Glomerular visceral epithelial cell (primary cell): ENCODE measurements around the gene NECTIN1.

Source experiments
- DNase-seq: peaks from one replicate; pipeline ENCODE4 v3.0.0-alpha.2; 2016; ENCODE audit errors: extremely low spot score

NECTIN1 gene

DNA sequence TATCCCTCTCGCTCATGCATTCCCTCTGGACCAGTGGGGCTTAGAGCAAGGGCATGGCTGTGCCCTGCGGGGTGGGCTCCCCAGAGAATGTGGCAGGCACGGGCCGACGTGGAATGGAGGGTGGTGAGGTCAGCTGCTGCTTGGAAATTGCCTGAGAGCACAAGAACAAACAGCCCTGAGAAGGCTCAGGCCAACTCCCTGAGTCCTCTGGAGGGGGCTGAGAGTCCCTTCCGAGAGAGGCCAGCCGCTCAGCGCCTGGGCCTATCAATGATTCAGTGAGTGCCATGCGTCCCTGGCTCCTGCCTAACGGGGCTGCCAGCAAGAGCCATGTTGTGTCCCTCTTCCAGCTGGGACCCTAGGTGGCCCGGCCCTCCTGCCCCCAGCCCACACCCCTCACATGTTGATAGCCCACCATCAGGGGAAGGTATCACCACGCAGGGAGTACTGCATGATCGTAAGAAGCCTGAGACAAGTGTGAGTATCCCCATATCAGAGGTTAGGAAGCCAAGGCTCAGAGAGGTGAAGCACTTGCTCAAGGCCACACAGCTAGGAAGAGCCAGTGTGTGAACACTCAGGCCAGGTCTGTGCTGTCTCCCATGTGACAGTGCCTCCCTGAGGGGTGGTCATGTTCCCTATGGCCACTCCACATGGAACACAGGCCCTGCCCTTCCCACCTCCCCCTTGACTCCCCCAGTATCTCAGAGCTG lies 55.8 kb downstream of the NECTIN1 start:
- no peak for DNase-seq

DNA sequence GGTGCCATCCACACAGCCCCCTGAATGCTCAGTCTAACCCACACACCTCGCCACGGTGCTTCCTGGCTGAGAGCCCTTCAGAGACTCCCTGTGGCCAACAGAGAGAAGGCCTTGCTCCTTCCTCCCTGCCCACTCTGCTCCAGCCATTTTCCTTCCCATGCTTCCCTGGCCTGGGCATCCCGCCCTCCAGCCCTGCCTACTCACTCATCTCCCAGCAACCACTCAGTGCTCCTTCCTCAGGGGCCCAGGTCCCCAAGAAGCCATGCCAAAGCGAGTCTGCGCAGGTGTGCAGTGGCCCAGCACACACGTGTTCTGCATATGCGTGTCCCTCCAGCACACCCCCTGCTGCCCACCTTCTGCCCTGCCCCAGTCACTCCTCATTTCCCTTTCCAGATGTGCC lies 56.4 kb downstream of the NECTIN1 start:
- DNase-seq: no peak

DNA sequence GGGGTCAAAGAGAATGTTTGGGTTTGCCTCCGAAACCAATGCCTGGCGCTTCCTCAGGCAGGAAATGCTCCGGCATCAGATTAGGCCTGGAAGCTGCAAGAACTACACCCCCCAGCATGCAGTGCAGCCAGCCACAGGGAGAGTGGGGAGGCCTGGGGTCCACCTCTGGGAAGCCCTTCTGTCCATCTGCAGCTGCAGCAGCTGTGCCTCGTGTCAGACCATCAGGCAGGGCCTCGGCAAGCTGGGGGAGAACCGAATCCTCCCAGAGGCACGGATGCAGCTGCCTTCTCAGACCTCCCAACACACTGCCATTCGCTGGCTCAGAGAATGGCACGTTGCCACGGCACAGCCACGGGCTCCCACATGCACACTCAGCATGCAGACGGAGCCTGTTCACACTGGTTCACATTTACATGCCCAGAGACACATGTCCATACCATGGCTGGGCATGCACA lies 57.4 kb downstream of the NECTIN1 start:
- no peak for DNase-seq

DNA sequence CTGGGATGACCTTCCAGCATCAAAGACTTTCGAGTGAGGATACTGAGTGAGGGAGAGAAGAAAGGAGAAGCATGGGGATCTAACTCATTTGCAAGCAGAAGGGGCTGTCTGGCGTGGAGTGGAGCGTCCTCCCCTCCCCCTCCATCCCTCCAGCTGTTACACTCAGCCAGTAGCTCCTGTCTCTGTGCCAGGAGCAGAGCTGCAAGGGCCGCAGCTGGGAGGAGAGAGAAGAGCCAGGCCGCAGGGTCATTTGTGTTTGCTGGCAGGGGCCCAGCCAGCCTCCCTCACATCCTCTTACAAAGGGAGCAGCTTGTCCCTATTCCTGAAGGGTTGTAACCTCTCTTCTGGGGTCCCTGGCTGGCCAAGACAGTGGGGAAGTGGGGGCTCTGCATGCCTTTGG lies 57.9 kb downstream of the NECTIN1 start:
- DNase-seq: no peak

DNA sequence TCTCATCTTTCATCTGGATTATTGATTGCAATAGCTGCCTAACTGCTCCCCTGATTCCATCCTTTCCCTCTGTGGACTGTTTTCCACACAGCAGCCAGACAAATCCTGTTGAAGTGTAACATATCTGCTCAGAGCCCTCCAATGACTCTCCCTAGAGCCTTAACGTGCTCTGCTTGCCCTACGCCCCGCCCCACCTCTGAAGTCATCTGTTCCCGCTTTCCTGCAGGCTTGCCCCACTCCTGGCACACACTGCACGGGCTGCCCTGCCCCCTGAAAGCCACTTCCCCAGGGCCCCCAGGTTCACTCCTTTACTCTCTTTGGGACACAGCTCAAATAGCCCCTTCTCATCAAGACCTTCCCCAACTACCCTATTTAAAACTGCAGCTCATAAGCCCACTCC lies 59.5 kb downstream of the NECTIN1 start:
- DNase-seq: no peak

DNA sequence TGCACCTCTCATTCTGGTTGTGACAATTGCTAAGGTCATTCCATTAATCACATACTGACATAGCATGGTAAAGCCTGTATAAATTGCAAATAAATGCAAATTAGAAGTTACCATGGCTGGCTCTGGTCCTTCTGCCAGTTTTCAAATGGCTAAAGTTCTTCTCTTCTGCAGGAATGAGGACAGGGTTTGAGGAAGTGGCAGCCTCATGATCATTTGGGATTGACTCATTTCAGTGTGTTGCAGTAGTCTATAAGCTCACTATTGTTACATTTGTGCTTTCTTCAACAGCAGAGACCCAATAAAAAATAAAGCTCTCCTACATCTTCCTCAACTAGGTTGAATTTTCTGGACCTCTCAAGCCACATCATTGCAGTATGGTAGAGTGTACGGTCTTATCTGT lies 60.3 kb downstream of the NECTIN1 start:
- DNase-seq: no peak

DNA sequence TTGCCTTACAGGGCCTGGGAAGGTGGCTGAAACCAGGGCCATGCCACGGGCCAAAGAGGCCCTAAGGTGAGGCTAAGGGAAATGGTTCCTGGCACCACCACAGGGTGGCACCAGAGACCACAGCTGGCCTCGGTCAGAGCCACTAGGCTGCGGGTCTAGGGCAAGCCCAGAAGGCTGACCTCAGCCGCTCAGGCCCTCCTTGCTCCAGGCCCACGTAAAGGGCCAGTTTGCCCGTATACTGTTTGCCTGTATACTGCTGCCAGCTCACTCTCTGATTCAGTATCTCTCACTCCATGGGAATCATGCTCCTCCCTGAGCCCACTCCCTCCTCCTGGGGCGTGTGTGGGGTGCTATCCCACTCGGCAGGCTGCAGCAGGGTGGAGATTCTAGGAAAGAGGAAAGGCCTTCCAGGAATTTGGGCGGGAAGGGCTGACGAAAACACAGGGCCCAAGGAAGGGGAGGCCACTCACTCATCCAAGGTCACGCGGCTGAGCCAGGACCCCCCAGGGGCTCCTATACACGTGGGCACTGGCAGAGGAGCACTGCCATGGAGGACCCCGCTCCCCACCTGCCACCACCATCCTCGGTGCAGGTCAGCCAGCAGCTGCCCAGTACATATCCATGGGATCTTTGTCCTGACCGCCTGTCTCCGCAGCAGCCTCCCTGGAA lies 62.4 kb downstream of the NECTIN1 start:
- DNase-seq: peak; percentile 75

DNA sequence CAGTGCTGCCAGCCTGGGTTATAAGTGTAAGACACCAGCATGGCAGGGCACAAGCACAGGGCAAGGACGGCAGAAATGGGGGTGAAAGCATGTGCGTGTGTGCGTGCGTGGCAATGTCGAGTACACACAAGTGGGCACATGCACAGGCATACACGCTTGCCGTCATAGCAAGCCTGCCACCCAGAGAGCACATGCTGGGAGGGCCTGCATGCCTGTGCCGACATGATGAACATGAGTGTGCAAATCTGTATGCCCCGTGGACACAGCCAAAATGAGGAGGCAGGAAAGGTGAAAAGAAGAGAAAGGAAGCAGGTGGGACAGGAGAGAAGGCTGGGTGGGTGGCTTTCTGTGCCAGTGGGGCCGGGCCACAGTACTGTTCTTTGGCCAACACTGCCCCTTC lies 62.9 kb downstream of the NECTIN1 start:
- no peak for DNase-seq

DNA sequence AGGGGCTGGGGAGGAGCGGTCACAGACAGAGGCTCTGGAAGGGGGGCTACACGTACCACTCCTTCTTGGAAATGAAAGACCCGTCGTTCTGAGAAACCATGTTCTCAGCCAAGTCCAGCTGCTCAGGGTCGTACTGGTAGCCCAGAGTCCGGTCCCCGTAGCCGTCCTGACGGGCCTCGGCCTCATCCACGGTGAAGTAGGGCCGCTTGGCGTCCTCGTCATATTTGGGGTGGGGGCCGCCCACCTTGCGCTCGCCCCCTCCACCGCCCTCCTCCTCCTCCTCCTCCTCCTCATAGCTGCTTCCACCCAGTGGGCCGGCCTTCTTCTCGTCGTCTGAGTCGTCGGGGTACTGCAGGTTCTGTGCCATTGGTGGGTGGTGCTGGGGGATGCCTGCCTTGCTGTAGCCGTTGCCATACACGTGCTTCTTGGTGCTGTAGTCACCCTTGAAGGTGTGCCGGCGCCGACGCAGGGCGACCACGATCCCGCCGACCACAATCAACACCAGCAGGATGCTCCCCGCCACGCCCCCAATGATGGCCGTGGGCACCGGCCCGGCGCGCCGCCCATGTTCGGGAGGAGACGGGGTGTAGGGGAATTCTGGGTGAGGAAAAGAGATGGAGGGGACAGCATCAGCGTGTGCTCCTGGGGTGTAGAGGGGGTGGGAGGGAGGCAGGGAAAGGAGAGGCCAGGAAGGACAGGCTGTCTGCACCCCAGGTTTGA lies 64.1 kb downstream of the NECTIN1 start:
- no peak for DNase-seq

DNA sequence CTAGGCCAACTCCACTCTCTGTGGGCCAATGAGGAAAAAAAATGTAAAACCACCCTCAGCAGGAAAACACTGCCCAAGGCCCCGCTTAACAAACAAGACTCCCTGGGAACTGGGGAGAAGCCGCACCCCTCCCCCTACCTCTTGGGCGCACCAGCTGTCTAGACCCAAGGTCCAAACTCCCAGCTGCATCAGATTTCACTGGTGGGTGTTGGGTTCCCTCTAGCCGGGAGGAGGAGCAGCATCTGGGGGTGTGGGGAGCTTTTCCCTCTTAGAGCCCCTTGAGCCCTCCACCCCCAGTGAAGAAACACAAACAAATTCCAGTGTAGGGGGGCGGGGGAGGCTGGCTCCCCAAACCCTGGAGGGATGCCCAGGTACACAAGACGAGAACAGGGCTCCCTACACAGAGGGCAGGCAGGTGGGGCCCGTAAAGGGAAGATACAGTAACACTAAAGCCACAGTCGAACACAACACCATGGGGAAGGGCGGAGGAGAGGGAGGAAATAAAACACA lies 64.9 kb downstream of the NECTIN1 start:
- no peak for DNase-seq

DNA sequence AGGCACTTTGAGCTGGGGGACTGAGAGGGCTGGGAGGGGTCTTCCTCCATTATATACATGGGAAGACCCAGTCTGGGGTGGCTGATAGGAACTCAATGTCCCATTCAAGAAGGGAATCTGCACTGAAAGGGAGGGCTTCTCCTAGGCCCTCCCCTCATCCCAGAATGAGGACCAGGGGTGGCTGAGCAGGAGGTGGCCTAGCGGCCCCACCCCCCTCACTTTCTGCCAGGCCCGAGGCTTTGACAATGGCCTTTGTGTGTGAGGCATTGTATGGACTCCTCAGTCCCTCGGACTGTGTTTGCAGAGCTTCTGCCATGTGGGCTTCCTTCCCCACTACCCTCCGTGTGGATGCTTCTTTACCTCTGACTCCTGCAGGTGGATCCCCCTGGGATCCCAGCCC lies 65.7 kb downstream of the NECTIN1 start:
- DNase-seq: no peak

DNA sequence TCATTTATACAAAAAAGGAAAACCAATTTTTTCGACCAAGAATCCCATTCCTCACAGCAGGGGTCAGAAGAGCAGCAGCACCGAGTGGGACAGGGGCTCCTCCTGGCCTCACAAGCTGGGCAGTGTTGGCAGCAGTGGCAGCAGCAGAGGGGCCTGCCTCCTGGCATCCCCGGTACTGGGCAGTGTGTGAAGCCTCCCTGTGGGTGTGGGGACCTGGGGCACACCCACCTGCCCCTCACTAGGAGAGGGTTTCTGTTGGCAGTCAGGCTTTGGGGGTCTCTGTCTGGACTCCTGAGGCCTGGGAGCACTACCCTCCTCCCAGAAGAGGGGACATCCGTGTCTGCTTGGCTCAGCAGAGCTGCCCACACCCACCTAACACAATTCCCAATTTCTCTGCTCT lies 67.8 kb downstream of the NECTIN1 start:
- DNase-seq: no peak

DNA sequence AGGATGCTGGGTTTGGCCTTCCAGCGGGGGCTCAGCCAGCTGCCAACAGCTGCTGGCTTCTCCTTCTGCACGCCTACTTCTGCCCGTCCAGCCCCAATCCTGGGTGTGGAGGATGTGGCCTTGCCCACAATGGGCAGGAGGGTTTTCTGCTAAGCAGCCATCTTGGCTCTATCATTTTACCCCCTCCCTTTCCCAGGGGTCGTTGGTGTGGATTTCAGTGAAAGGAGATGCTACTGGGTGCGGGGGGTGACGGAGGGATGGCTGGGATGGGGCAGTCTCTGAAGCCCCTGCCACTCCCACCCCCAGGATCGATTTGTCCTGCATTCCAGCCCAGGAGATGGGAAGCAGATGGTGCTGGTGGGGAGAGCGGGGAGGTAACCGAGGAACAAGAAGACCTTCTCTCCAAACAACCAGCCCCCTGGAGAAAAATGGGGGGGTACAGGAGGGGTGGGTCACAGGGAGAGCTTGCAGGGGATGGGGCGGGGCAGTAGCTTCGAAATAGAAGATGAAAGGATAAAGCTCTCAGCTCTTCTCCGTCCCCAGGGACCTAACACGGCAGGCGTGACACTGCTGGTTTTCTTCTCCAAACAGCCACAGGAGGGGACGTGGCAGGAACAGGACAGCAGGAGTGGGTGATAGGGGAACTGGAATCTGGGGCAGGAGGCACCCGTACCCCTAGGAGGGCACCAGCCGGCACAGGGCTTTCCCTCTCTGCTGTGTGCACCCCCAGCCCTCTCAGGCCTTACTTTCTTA lies 68.9 kb downstream of the NECTIN1 start:
- DNase-seq: no peak

DNA sequence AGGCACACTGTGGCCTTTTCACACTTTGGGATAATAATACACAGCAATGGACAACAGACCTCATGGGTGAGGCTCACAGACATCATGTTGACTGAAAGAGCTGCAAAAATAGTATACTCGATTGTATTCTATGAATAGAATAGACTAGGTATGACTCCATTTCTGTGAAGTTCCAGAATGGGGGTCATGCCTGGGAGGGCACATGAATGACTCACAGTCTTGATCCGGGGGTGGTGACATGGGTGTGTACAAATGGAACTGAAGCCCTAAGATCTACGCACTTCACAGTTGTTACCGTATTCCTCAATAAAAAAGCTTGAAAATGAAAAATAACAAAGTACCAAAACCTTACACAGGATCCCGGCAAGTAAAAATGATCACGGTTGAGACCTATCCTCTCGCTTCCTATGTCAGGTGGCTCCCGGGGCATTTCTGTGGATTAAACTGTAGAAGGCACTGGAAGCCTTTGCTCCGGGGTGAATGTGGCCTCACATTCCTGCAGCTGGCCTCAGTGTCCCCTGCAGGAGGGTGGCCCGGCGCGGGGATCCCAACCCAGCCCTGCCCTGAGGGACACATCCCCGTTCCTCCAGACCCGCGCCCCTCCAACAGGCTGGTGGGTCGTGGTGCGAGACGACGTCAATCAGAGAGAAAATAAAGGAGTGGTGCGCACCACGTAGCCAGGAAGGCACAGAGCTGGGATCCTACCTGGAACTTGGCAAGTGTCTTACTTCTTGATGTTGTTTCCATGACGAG lies 75.9 kb downstream of the NECTIN1 start:
- no peak for DNase-seq

DNA sequence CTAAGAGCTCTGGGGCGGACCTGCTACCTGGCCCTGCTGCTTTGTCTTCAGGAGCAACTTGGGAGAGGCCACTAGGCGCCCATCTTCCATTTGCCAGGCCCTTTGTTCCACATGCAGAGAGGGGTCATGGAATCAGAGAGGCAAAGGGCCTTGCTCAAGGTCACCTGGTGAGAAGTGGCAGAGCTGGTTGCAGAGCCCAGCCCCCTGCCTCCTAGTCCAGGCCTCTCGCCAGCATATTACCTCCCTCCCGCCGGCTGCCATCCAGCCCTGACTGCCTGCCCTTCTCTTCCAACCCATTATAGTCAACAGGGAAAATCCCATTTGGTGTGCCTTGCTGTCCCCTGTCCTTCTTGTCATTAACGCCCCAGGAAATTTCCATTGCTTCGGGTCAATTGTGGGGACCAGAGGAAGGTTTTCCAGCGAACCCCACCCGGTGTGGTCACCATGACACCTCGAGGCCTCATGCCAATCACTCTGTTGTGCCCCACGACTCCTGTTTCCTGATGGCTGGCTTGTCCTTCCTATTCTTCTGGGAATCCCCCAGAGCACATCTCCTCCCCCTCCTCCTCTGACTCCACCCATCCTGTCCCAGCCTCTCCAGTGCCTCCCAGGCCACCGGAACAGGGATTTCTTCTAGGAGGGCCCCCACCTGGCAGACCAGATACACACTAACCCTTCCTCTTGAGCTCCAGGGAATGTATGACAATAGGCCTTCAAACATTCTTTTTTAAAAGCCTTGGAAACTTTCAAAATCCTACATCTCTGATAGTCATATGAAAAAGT lies 77.0 kb downstream of the NECTIN1 start:
- DNase-seq: no peak

DNA sequence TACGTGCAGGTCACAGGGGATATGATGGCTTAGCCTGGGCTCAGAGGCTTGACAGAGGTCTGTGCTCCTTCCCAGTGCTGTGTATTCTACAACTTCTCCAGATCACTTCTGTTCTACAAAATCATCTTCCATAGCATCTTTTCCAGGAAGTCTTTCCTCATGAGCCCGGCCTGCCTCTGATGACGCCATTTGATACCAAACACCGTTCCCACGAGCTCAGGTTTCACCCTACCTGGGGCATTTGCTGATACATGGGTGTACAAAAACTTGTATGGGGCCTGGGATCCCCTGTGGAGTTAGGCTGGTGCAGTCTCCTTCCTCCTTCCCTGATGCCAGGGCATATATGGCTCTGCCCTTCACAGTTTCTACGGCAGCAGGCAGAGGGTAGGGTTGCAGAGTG lies 78.7 kb downstream of the NECTIN1 start:
- no peak for DNase-seq

DNA sequence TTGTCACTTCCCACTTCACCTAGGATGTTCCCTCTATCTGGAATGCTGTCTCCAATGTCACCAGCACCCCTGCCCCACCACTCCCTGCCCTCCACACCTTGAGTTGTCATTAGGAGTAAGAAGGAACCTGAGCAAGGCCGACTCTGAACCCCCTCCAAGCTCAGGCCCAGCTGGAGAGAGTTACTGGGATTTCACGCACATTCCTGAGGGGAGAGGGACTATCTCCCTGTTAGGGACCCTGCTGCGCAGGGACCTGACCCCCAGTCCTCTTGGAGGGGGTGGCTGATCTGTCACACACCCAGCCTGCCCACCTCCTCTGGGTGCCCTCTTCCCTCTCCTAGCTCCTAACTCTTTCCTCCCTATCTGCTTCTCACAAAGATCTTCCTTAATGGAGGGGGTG lies 81.7 kb downstream of the NECTIN1 start:
- DNase-seq: no peak

DNA sequence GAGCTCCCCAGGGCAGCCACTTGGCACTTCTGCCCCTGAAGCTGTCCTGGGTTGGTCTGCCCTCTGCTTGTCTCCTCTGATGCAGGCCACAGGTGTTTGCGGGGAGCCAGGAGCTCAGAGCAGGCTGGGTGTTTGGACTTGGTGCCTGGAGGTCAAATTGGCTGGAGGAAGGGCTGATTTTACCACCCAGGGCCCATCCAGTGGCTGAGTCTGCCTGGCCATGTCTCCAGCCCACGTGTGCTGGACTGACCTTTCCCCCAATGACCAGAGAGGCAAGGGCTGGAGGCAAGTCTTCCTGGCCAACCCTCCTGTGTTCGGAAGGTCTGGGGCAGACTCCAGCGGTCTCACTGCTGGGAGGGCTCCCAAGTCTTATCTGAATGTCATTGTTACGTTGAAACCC lies 84.0 kb downstream of the NECTIN1 start:
- DNase-seq: no peak

DNA sequence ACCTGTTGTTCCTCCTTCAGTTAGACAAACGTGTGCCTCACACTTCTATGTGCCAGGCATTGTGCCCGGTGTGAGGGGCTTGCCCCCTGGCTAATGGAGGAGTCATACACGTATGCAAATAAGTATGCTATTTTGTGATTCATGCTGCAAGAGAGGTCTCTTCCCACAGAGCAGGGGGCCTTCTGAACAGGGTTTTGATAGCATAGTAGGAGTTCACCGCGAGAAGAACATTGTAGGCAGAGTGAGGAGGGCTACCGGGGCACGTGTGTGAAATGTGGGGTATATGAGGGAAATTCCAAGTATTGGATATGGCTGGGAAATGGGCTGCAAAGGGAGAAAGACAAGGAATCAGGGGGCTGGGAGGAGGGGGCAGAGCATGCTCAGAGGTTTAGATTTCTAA lies 84.5 kb downstream of the NECTIN1 start:
- no peak for DNase-seq

DNA sequence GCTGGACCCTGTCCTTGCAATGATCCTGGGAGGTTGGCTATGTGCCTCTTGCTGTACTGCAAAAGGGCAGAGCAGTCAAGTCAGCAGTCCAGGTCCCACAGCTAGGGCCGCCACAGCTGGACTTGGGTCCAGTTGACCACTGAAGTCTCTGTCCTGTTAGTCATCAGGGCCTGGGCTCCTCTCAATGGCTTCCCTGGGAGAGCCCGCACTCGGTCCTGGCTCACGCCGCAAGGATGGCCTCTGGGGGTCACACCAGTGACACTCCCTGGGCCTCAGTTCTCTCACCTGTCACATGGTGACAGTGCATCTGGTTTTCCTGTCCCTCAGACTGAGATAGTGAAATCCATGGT lies 85.1 kb downstream of the NECTIN1 start:
- DNase-seq: no peak
